Parathyroid adenoma (tissue), 2 donors: Measurements from ENCODE around the gene TM4SF20.

Source experiments
- H2AFZ ChIP-seq: fragments of 300-600 bp; sonication (generic); one replicate; pipeline ENCODE4 v1.7.0; 2017; ENCODE audit warnings: antibody characterized with exemption, mild to moderate bottlenecking
- H3K27ac ChIP-seq: fragments of 300-600 bp; sonication (generic); one replicate; pipeline ENCODE4 v1.7.0; 2017
- H3K27me3 ChIP-seq: fragments of 300-600 bp; sonication (generic); one replicate; pipeline ENCODE4 v1.7.0; 2017; ENCODE audit warnings: low read length; ENCODE audit not compliant: control insufficient read depth, insufficient read depth
- H3K36me3 ChIP-seq: fragments of 300-600 bp; sonication (generic); one replicate; pipeline ENCODE4 v1.7.0; 2017; ENCODE audit warnings: low read length; ENCODE audit not compliant: control insufficient read depth, insufficient read depth
- H3K4me1 ChIP-seq: fragments of 300-600 bp; sonication (generic); one replicate; pipeline ENCODE4 v1.7.0; 2017; ENCODE audit warnings: control low read depth
- H3K4me2 ChIP-seq: fragments of 300-600 bp; sonication (generic); one replicate; pipeline ENCODE4 v1.7.0; 2017; ENCODE audit warnings: low read length
- H3K4me3 ChIP-seq: fragments of 300-600 bp; sonication (generic); one replicate; pipeline ENCODE4 v1.7.0; 2017; ENCODE audit warnings: low read depth, low read length
- H3K79me2 ChIP-seq: fragments of 300-600 bp; sonication (generic); one replicate; pipeline ENCODE4 v1.7.0; 2017; ENCODE audit warnings: control low read depth
- H3K9ac ChIP-seq: fragments of 300-600 bp; sonication (generic); one replicate; pipeline ENCODE4 v1.7.0; 2017; ENCODE audit warnings: mild to moderate bottlenecking
- H3K9me3 ChIP-seq: fragments of 300-600 bp; sonication (generic); one replicate; pipeline ENCODE4 v1.7.0; 2017; ENCODE audit warnings: low read length; ENCODE audit not compliant: control insufficient read depth
- CTCF ChIP-seq: fragments of 300-600 bp; sonication (generic); IDR thresholded peaks from one replicate; pipeline ENCODE4 v1.7.0; 2017; ENCODE audit warnings: antibody characterized with exemption, mild to moderate bottlenecking
- donor health status: primary hyperparathyroidism.

The TM4SF20 gene

GRCh38 chr2:227347117-227347516 is 32.0 kb downstream of the TM4SF20 start:
- no peaks in the 10 kb centered on the region for H3K4me1 ChIP-seq
- H3K79me2 ChIP-seq: no peaks in the 10 kb centered on the region
- no peak overlapping the region for H3K9ac ChIP-seq
- TF ChIP-seq CTCF: no peak
- no peaks in the 10 kb centered on the region for H3K9me3 ChIP-seq
- H3K36me3 ChIP-seq: no peaks in the 10 kb centered on the region
- H3K4me2 ChIP-seq: no peak overlapping the region
- H2AFZ ChIP-seq: no peak overlapping the region
- H3K27me3 ChIP-seq: no peaks in the 10 kb centered on the region
- no peak overlapping the region for H3K27ac ChIP-seq
- H3K4me3 ChIP-seq: no peak overlapping the region

- Histone ChIP-seq H3K4me3 (no peak overlapping the region), H3K9ac (no peak overlapping the region), H3K79me2 (no peaks in the 10 kb centered on the region), H3K9me3 (no peaks in the 10 kb centered on the region), H3K4me1 (no peaks in the 10 kb centered on the region), H3K27ac (no peak overlapping the region), H3K27me3 (no peaks in the 10 kb centered on the region), H3K4me2 (no peak overlapping the region), H2AFZ (no peak overlapping the region), H3K36me3 (no peaks in the 10 kb centered on the region)
- TF ChIP-seq CTCF: no peak
Measured at GRCh38 chr2:227344231-227344630, 34.9 kb downstream of the TM4SF20 start.

GRCh38 chr2:227341553-227341952 is 37.6 kb downstream of the TM4SF20 start:
- no peak overlapping the region for H3K27ac ChIP-seq
- no peak overlapping the region for H2AFZ ChIP-seq
- TF ChIP-seq CTCF: no peak
- H3K9me3 ChIP-seq: no peaks in the 10 kb centered on the region
- H3K79me2 ChIP-seq: no peaks in the 10 kb centered on the region
- no peak overlapping the region for H3K9ac ChIP-seq
- no peaks in the 10 kb centered on the region for H3K27me3 ChIP-seq
- no peak overlapping the region for H3K4me3 ChIP-seq
- no peaks in the 10 kb centered on the region for H3K4me1 ChIP-seq
- no peaks in the 10 kb centered on the region for H3K36me3 ChIP-seq
- no peak overlapping the region for H3K4me2 ChIP-seq

GRCh38 chr2:227340106-227340505 is 39.0 kb downstream of the TM4SF20 start:
- H2AFZ ChIP-seq: no peak overlapping the region
- H3K4me2 ChIP-seq: no peak overlapping the region
- TF ChIP-seq CTCF: no peak
- no peaks in the 10 kb centered on the region for H3K27me3 ChIP-seq
- H3K36me3 ChIP-seq: no peaks in the 10 kb centered on the region
- H3K27ac ChIP-seq: no peak overlapping the region
- no peak overlapping the region for H3K9ac ChIP-seq
- H3K9me3 ChIP-seq: no peaks in the 10 kb centered on the region
- H3K4me1 ChIP-seq: no peaks in the 10 kb centered on the region
- H3K79me2 ChIP-seq: no peaks in the 10 kb centered on the region
- no peak overlapping the region for H3K4me3 ChIP-seq

GRCh38 chr2:227339098-227339599 is 40.0 kb downstream of the TM4SF20 start:
- H3K27me3 ChIP-seq: no peaks in the 10 kb centered on the region

More at GRCh38 chr2:227339098-227339599, 40.0 kb downstream of the TM4SF20 start:
- no peaks in the 10 kb centered on the region for H3K36me3 ChIP-seq
- no peak overlapping the region for H3K4me3 ChIP-seq
- H3K4me2 ChIP-seq: no peak overlapping the region
- H3K9me3 ChIP-seq: no peaks in the 10 kb centered on the region
- H3K9ac ChIP-seq: no peak overlapping the region
- no peak overlapping the region for H3K27ac ChIP-seq
- H3K4me1 ChIP-seq: no peaks in the 10 kb centered on the region
- no peaks in the 10 kb centered on the region for H3K79me2 ChIP-seq
- H2AFZ ChIP-seq: no peak overlapping the region
- no peak for TF ChIP-seq CTCF
